ENCODE measurements around the gene PTPRG.

PTPRG gene

DNA sequence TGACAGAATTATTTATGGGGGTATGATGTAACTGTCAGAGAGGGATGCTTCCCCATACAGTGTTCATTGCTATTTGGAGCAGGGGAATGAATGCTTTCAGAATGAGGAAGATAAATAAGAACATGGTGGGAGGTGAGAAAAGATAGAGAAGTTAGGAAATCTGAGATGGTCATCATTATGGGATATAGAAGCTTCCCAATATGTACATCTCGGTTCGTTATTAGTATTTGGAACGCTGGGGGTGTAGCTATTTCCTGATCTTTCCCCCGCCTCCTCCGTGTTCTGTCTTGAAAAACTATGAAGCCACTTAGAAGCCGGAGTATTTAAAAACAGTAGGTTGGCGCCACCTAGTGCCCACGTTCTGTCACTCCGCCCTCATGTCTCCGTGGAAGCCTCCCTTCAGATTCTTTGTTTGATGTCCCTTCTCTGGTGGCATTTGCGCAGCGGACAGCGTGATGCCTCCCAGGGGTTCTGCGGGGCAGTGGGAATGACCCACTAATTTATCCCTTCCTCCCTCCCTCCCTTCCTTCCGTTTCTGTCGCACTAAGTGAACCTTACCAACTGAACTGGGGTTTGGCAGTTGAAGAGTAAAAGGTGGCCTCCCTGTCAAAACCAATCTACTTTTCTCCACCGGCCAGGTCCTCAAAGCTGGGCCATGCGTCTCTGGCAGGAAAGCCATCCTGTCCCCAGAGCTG is 627.5 kb downstream of the PTPRG start:
- peak; percentile 34 for DNase-seq (ENCODE audit: low spot score)

DNA sequence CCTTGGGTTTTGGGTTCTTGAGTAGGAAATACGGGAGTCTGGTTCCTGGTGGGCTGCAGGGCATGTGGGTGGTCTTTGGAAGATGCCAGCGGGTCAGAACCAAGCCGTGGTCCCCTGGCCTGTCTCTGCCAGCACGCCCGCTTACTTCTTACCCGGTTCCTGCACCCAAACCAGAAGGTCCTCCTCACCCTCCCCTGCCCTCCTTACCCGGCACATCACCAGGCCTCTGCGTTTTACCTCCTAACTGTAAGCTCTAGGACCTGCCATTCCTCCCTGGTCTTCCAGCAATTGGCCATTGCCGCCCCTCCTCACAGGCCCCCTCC is 628.0 kb downstream of the PTPRG start:
- DNase-seq (ENCODE audit: low spot score): no peak

DNA sequence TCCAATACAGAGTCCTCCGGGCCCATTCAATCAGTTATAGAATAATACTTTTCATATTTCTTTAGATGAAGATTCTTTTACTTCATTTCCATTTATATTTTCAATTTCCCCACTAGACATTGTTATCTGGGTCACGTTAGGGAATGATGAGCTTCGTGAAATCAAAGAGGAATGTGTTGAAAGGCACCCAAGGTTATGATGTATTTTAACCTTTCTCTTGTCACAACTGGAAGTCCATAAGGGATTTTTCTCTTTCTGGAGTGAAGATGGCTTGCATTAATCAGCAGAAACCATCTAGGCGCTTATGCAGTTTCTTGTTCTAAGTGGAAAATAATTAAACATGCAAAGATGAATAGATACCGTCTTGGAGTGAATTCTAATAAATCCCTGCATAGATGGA is 631.5 kb downstream of the PTPRG start:
- no peak for DNase-seq (ENCODE audit: low spot score)

DNA sequence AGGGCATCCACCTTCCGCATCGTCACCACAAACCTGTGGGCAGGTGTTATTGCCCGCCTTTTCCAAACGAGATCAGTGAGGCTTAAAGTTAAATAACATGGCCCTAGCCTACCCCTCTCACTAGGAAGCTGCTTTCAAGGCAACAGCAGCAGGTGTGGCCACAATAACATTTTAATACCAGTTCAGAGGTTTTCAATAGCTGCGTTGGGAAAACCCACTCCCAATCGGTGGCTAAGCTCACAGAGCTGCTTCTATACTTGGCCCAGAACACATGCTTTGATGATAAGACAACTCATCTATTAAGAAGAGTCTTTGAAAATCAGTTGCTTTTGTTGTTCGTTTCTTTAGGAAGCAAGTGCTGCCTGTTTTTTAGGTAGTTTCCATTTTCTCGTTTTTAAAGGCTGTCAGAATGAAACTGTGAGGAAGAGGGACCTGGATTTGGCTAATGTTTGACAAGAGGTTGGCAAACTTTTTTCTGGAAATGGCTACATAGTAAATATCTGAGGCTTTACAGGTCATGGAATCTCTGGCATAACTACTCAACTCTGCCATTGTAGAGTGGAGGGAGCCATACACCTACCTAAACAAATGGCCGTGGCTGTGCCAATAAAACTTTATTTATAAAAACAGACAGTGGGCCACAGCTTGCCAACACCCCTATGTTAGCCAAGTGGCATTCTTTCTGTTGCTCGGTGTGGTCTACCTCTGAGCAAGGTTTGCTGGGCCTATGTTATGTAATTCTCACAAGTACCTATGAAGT is 632.4 kb downstream of the PTPRG start:
- no peak for DNase-seq (ENCODE audit: low spot score)

DNA sequence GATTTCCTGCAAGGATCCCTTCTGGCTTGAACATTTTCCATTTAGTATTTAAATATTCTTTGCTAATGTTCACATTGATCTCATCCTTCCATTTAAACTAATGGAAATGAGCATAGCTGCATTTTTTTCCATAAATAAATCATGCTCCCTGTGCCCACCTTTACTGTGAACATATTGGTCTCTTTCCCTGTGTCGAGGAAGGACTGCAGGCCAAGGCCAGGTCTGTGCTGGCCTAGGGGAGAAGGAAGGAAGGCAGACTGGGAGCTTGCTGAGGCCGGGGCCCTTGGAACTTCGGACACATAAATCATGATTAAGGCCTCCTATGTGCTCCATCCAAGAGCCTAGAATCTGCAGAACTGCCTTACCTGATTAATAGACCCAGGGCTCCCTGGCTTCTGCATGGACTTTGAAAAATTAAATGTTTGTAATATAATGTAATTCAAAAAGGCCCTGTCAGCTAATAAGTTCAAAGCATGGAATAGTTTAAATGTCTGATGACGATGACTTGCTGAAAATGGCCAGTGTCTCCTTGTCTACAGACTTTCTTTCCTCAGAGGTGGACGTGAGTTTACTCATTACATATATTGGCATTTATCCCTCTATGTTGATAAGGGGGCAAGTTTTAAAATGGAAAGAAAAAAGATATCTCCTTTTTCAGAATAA is 636.1 kb downstream of the PTPRG start:
- no peak for DNase-seq (ENCODE audit: low spot score)

DNA sequence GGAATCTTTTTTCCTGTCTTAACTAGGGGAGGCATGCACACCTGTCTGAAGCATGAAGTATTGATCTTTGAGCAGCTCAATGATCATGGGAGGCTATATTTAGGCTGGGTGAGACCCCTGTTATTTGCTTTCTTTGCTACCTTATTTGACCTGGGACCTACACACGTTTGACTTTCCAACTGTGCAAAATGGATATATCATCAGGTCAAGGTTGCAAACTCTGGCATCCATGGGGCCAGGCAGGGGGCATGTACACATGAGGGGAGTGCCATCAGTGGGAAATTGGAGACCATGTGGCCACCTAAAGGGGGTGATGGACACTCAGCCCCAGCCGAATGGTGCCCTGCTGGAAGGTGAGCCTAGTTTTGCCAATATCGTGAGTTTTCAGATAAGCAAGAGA is 637.8 kb downstream of the PTPRG start:
- no peak for DNase-seq (ENCODE audit: low spot score)

DNA sequence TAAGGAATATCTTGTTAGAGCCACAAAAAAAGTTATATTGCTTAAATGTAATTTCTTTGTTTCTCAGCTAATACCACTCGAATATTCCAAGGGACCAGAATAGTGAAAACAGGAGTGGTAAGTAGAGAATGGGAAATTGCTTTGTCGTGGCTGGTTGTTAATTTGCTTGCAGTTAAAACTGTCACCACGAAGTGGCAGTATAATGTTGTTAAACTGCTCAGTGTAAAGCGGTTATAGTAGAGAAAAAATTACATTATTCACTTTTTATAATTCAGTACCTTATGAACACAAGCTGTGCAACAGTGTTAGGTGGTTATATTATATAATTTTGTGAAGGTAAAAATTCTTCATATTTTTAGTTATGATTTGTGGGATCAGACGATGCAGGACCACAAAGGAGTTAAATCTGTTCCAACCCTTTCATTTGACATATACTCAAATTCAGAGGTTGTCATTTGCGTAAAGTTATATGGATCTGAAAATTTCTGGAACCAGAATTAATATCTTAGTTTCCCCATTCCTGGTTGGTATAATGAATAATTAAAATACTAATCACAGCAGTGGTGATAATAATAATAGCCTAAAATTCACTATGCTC is 640.2 kb downstream of the PTPRG start:
- DNase-seq (ENCODE audit: low spot score): no peak

DNA sequence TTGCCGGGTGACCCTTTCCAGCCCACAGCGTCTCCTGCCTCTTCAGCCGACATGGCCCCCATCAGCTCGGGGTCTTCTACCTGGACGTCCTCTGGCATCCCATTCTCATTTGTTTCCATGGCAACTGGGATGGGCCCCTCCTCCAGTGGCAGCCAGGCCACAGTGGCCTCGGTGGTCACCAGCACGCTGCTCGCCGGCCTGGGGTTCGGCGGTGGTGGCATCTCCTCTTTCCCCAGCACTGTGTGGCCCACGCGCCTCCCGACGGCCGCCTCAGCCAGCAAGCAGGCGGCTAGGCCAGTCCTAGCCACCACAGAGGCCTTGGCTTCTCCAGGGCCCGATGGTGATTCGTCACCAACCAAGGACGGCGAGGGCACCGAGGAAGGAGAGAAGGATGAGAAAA is 641.8 kb downstream of the PTPRG start:
- DNase-seq (ENCODE audit: low spot score): no peak

DNA sequence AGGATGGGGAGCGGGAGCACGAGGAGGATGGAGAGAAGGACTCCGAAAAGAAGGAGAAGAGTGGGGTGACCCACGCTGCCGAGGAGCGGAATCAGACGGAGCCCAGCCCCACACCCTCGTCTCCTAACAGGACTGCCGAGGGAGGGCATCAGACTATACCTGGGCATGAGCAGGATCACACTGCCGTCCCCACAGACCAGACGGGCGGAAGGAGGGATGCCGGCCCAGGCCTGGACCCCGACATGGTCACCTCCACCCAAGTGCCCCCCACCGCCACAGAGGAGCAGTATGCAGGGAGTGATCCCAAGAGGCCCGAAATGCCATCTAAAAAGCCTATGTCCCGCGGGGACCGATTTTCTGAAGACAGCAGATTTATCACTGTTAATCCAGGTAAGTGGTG is 642.2 kb downstream of the PTPRG start:
- no peak for DNase-seq (ENCODE audit: low spot score)

DNA sequence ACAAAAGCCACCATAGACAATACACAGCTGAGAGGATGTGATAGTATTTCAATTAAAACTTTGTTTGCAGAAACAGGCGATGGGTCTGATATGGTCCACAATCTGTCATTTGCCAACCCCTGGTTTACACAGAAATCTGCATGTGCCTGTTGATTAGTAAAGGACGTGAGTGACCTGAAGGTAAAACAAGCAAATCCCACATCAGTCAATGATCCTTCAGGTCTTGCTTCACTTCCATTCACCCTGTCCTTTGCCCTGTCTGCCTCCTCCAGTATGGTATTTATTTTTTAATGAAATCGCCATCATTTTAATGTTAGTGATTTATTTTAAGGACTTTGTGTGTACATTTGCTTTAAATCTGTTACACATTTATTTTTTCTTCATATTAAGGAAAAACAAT is 645.8 kb downstream of the PTPRG start:
- DNase-seq (ENCODE audit: low spot score): no peak

DNA sequence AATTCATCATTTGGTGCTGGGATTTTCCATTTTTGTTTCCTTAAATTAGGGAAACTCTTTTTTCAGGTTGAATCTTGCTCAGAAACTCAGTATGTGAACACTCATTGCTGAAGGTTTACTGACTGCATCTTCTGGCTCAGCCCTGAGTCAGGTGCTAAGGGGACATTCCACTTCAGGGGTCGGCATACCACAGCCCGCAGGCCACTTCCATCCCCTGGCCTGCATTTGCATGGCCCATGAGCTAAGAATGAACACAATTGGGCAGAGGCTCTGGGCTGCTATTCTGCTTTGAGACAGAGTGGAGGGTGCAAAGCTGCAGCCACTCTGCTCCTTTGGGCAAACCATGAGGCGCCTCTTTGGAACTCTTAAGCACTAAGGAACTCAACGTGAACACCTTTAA is 647.0 kb downstream of the PTPRG start:
- no peak for DNase-seq (ENCODE audit: low spot score)

DNA sequence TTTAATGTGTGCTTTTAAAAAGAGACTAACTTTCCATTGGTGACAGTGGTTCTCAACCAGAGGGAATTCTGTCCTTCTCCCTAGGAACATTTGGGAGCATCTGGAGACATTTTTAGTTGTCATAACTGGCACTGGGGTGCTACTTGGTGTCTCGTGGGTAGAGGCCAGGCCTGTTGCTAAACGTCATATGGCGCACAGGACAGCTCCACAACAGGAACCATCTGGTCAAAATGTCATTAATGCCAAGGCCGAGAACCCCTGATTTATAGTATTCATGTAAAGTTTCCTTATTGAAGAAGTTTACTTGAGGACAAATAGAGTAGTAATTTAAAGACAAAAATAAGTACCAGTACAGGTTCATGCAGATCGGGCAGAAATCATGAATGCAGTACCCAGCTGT is 647.7 kb downstream of the PTPRG start:
- no peak for DNase-seq (ENCODE audit: low spot score)

DNA sequence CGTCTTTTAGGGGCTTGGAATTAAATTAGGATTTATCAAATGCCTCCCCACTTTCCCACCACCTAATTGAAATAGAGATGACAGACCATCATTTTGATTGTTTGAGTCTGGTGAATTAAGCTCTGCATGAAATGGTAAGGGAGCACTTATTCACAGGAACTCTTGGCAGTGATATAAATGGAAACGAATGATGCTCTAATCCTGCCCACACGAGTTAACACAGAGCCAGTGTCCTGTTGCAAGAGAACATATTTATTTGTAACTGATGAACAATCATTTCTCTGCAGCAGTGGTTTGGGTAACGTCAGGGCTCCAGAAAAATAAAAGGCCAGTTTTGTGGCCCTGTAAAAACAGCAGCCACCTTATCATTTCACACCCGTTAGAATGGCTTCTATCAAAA is 648.6 kb downstream of the PTPRG start:
- no peak for DNase-seq (ENCODE audit: low spot score)

DNA sequence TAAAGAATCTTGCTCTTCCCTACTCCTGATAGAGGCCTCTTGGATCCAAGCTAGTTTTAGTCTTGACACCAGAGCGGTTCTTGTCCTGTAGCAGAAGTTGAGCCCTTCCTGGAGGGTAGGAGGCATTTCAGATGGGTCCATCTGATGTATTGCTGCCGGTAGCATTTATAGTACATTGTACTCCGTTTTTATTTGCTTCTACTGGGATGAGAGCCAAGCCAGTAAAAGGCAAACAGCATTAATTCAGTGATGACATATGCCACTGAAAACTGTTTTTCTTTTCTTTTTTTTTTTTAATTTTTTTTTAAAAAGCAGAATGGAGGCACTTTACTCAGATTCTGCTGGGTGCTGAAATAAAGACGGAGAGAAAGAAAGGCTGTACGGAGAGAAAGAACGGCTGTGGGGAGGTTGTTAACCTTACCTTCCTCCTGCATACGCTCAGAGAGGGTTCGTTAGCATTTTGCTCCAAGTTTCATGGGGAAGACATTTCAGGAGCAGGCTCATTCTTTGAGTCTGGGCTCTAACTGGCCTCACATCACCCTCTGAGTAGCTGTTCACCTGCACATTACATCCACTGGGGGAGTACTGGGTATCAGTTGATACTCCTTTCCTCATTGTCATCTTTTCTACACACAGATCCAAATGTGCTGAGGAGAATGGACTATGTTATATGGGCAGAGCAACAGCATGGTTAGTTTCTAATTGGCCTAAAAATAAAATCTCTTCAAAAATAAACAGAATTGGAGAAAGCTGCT is 650.5 kb downstream of the PTPRG start:
- no peak for DNase-seq (ENCODE audit: low spot score)

DNA sequence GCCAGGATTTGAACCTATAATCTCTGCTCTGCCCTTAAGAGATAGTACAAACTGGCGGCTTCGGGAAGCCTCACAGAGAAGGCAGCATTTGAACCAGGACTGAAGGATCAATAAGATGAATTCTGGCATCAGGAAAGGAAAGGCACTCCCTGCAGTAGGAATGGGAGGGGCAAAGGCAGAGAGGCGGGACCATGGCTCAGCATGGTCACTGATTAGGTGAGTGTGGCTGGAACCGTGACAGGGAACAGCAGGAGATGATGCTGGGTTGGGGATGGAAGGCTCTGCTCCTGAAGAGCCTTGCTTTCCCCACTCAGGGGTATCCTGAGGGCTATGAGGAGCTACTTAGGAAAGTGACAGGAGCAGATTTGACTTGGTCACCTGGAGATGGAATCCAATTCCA is 653.5 kb downstream of the PTPRG start:
- DNase-seq (ENCODE audit: low spot score): no peak

DNA sequence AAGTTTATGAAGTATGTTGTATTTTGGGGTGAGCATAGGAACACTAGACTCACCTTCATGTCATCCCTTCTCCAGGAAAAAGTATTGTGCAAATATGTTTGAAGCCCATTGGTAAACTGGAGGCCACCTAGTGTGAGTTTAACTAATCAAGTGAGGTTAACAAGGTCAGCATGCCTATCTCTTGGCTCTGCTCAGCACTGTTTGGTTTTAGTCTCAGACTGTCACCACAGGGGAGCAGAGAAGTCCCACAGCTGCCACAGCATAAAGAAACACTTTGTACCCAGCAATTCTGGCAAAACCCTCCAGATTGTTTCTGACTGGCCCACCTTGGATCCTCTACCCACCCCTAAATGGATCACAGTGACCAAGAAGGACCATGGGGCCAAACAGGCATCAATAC is 659.2 kb downstream of the PTPRG start:
- no peak for DNase-seq (ENCODE audit: low spot score)

DNA sequence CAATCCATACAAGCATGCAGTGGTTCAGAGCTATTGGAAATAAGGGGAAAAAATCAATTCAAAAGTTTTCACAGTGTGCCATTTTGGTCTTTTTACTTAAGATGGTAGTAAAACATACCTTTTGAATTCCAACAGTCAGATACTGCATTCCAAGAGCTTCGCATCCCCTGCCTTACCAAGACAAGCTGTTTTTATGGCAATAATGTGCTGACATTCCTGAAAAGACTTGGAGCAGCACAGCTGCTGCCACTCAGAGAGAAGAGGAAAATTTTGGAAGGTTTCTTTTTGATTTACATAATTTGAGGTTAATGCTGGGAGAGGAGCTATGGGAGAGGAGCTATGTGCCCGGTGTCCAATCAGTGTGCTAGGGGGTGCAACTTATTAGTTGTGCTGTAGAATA is 663.7 kb downstream of the PTPRG start:
- no peak for DNase-seq (ENCODE audit: low spot score)

DNA sequence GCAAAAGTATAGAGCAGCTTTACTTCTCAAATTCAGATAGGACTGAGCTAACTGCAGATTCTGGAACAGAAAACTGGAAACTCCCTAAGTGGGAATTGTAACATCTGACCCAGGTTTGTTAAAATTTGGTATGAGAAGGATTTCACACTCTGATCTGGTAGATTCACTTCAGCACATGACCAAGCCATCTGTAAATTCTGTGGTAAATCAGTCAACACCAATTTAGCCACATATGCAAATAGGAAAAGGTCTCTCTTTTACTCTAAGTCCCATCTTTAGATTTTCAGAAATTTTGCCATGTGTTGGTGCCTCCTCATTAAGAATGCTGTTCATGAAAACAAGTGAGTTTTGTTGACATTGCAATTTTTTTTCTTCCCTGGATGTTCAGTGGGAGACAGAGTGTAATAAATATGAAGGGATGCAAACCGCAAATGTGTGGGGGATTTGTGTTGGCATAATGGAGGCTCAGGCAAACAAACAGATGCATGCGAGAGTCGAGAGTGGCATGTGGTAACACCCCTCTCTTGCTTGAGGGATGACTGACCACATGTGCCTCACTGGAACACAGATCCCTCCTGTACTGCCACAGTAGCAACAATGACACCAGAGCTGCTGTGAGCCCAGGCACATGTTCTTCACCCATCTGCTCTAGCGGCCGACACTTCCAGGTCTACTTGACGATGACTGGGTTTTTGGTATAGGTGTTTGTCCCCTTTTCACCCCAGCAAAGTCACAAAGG is 665.4 kb downstream of the PTPRG start:
- no peak for DNase-seq (ENCODE audit: low spot score)

DNA sequence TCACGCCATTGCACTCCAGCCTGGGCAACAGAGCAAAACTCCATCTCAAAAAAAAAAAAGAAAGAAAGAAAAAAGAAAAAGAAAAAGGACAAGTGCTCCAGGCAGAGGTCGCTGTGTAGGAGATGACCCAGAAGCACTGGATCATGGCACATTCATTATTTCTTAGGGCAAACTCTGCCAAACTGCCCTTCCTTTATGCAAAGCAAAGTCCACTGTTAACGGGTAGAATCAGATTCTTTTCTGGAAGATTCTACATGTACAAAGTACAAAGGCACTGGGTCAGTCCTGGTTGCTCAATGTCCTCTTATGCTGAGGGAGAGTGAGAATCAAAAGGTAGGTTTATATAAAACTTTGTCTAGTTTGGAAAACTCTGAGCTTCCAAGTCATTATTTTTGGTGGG is 667.1 kb downstream of the PTPRG start:
- no peak for DNase-seq (ENCODE audit: low spot score)

DNA sequence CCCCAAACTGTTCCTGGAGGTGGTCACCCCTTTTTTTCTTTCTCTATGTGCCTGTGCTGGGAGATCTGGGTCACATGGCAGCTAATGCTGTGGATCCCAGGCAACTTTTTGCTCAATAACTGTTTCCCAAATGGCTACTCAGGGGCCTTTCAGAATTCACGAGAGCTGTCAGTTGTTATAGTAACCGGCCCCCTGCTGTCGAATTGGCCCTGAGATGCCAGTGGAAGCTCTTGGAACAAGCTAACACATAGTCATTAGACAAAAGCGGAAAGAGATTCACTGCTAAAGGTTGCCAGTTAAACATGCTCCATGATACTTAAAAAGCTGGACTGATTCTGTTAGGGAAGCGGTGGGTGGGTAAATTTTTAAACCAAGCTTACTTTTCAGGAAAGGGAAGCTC is 667.8 kb downstream of the PTPRG start:
- DNase-seq (ENCODE audit: low spot score): no peak

DNA sequence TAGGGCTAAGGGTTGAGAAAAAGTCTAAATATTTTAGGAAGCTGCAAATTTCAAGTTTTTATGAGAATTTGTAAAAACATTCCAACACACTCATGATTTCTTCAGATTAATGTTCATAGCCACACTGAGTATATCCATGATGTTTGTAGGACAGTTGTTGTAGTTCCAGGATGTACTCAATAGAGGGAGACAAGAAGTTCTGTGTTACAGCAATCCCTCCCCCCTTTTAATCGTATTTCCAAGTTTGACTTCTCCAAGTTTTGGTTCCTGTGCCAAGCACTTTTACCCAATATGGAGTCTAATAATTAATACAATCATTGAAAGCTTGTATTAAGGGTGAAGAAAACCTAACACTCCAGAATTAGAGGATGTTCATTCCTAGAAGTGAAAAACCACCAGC is 668.5 kb downstream of the PTPRG start:
- DNase-seq (ENCODE audit: low spot score): no peak

DNA sequence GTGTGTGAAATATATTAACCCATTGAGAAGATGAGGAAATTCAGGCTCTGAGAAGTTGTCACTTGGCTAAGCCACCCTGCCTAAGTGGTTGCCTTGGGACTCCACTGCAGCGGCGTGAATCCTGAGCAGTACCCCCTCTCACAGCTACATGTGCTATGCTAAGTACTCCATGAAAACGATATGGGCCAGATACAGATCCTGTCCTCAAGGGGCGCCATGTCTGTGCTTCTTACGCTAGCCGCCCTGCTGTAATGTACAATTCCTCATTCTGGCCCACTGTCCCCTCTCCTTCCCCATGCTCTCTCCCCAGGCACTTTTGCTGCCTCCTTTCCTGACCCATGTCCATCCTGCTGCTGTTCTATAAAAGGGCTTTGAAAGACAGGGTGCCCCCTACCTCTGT is 671.7 kb downstream of the PTPRG start:
- DNase-seq (ENCODE audit: low spot score): no peak

Measured in hematopoietic multipotent progenitor cell treated with erythropoietin and hydrocortisone succinate and interleukin-3 and kit ligand, for 17 days (in vitro differentiated cells).